IPS-15b (cell line): Measurements from ENCODE around the gene DGKG.

Experiments
- H3K27me3 ChIP-seq: one replicate; pipeline ENCODE4 v1.6.1; 2013; ENCODE audit warnings: low read length; ENCODE audit not compliant: control insufficient read depth, insufficient read depth
- H3K36me3 ChIP-seq: one replicate; pipeline ENCODE4 v1.6.1; 2013; ENCODE audit warnings: low read length; ENCODE audit not compliant: control insufficient read depth, insufficient read depth
- H3K4me1 ChIP-seq: one replicate; pipeline ENCODE4 v1.6.1; 2013; ENCODE audit warnings: mild to moderate bottlenecking, low read length; ENCODE audit not compliant: control insufficient read depth, insufficient read depth
- H3K4me3 ChIP-seq: one replicate; pipeline ENCODE4 v1.5.1; 2013; ENCODE audit warnings: low read depth, low read length
- H3K9ac ChIP-seq: one replicate; pipeline ENCODE4 v1.6.1; 2013; ENCODE audit warnings: low read depth, mild to moderate bottlenecking, low read length
- H3K9me3 ChIP-seq: one replicate; pipeline ENCODE4 v1.6.1; 2013; ENCODE audit warnings: mild to moderate bottlenecking, low read length; ENCODE audit not compliant: control insufficient read depth, insufficient read depth

DGKG gene

DNA sequence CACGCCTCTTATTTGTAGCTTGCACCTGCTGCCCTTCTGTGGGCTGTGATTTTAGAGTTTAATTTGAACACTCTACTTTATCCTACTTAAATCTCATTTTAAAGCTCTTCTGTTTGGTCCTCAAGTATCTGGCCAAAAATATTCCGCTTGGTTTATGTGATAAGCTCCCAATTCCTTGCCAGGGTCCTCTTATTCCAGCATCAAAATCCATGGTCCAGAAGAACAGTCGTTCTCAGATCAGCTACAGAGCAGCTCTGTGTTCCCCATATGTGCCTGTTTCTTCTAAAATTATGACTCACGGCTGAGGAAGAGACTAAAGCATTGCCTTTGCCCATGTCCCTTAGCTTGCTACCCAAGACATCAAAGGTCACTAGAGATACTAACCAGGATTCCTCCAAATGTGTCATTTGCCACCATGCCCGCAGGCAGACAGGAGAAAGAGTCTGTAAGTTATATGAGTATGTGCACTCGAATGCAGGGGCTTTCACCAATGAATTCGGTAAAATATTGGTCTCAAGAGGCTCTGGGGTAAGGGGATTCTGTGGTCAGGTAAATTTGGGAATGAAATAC, 137.9 kb downstream of the DGKG start:
- Histone ChIP-seq H3K27me3 (peaks cover 13% of the 10 kb centered on the region), H3K4me3 (no peak overlapping the region), H3K36me3 (no peaks in the 10 kb centered on the region), H3K9me3 (no peaks in the 10 kb centered on the region), H3K4me1 (no peaks in the 10 kb centered on the region), H3K9ac (no peak overlapping the region)

DNA sequence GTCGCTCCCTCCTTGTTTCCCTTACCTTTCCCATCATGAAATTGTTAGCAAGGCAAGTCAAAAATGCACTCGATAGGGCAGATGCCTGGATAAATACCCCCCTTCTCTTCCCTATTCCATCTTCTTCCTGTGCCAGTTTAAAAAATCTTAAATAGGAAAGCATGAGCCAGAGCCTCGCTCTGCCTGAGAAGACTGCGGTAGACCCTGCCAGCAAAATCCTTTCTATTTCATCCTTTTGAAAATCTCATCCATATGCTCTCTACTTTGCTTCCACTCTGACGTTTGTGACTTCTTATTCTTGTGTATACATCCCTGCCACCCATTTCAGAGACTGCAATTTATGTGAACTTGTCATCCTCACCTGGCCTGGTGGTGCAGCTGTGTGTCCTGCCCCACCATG, 138.6 kb downstream of the DGKG start:
- no peak overlapping the region for H3K4me3 ChIP-seq
- H3K36me3 ChIP-seq = no peaks in the 10 kb centered on the region
- no peaks in the 10 kb centered on the region for H3K9me3 ChIP-seq
- H3K4me1 ChIP-seq = no peaks in the 10 kb centered on the region
- no peak overlapping the region for H3K9ac ChIP-seq
- H3K27me3 ChIP-seq = peaks cover 13% of the 10 kb centered on the region

DNA sequence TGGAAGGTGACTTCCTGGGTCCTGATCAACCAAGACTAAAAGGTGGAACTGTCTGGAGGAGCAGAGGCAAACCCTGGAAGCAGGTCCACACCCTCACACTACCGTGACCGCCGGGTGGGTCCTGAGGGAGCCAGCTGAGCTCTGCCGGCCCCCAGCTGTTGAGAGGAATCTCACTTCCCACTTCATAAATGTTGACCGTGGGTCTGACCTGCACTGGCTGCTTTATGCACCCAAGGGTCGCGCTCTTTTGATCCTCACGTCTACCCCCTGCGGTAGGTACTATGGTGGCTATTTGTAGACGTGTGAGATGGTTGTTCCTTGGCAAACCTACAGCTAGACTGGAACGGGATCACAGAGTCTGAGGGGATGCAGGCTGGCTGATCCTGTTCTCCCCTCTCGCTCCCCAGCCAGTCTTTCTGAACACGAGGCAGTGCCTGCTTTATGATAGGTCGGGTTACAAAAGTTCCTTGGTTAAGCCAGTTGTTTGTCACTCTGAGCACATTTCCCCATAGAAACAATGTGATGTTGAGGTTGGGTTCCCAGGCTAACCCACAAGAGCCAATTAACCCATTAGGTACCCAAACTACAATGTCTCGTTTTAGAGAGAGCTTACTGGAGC, 140.2 kb downstream of the DGKG start:
- H3K9me3 ChIP-seq = no peaks in the 10 kb centered on the region
- H3K4me3 ChIP-seq = no peak overlapping the region
- no peaks in the 10 kb centered on the region for H3K4me1 ChIP-seq
- no peaks in the 10 kb centered on the region for H3K36me3 ChIP-seq
- no peak overlapping the region for H3K9ac ChIP-seq
- H3K27me3 ChIP-seq = peaks cover 7% of the 10 kb centered on the region

DNA sequence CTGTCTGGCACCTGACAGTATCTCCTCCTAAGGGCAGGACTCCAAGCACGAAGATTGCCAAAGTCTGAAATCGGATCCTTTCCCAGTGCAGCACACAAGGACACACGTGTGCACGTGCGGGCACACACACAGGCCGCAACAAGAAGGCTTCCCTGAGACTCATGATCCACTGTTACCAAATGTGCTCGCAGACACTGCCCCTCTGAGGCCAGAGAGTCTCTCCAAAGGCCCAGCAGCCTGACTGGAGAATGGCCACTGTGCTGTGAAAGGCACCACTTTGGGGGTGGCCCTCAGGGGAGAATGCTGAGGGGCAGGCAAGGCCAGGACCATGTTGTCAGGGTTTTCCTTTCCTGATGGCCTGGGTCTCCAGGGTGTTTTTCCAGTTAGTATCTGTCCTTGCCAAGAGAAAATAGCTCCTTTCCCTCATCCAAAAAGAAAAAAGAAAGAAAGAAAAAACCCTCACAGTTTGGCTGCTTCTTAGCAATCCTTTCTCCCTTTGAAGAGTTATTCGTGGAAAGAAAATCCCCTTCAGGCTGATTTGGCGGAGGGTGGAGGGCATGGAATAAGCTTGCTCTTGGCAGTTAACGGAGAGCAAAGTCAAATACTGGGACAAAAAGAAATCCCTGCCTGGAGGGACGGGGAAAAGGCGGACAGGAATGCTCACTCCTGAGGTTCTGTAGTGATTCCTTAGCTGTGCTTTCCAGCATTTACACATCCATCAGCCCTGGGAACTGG, 141.0 kb downstream of the DGKG start:
- Histone ChIP-seq H3K9ac (no peak overlapping the region), H3K27me3 (peaks cover 7% of the 10 kb centered on the region), H3K4me1 (no peaks in the 10 kb centered on the region), H3K9me3 (no peaks in the 10 kb centered on the region), H3K36me3 (no peaks in the 10 kb centered on the region), H3K4me3 (no peak overlapping the region)

DNA sequence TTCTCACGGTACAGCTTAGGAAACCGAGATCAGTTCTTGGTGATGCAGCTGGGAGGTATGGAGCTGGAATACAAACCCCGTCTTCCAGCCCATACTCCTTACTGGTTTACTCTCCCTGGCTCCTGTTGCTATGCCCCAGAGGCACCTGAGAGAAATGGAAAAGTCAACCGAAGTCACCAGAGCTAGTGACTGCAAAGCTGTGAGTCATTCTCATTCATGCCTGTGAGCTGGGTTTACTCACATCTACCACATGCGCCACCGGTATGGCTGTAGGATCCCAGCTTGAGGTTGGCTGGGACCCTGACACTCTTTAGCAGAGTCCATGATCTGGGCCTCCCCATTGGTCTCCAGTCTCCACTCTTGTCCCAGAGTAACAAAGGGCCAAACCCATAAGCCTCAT, 141.7 kb downstream of the DGKG start:
- Histone ChIP-seq H3K27me3 (peaks cover 7% of the 10 kb centered on the region), H3K9ac (no peak overlapping the region), H3K4me1 (no peaks in the 10 kb centered on the region), H3K4me3 (no peak overlapping the region), H3K9me3 (no peaks in the 10 kb centered on the region), H3K36me3 (no peaks in the 10 kb centered on the region)

DNA sequence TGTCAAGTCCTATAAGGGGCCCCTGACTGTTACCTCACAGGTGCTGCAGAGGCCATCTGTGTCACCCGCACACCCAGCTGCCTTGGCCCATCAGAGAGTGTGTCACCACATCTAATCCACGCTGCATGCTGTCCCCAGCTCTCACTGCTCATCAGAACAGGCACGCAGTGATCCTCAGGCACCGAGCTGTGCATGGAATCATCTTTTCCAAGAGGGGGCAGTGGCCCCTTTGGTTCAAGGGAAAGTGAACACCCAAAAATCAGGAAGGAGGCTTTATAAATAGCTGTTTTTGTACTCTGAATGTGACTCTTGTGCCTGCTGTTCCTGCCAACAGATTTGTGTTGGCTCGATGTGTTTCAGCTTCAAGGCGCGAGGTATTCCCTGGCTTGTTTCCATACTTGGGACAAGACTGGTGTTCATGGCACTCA, 142.8 kb downstream of the DGKG start:
- H3K9me3 ChIP-seq = no peaks in the 10 kb centered on the region
- H3K9ac ChIP-seq = no peak overlapping the region
- no peak overlapping the region for H3K4me3 ChIP-seq
- no peaks in the 10 kb centered on the region for H3K36me3 ChIP-seq
- no peaks in the 10 kb centered on the region for H3K4me1 ChIP-seq
- peaks cover 6% of the 10 kb centered on the region for H3K27me3 ChIP-seq

DNA sequence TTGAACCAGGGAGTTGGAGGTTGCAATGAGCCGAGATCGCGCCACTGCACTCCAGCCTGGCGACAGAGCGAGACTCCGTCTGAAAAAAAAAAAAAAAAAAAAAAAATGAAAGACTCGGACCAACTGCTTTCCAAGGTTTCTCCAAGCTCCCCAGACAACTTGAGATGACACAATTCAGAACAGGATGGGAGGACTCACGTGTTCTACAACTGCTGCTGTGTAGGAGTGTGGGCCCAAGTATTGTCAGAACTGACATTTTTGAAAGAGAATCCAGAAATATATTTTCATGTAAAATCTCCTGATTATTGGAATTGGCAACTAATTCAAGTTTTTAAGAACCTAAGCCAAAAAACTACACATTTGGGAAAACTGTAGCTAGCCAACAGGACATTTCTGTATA, 143.6 kb downstream of the DGKG start:
- no peaks in the 10 kb centered on the region for H3K36me3 ChIP-seq
- no peaks in the 10 kb centered on the region for H3K9me3 ChIP-seq
- H3K9ac ChIP-seq = no peak overlapping the region
- H3K27me3 ChIP-seq = no peaks in the 10 kb centered on the region
- H3K4me1 ChIP-seq = no peaks in the 10 kb centered on the region
- no peak overlapping the region for H3K4me3 ChIP-seq

DNA sequence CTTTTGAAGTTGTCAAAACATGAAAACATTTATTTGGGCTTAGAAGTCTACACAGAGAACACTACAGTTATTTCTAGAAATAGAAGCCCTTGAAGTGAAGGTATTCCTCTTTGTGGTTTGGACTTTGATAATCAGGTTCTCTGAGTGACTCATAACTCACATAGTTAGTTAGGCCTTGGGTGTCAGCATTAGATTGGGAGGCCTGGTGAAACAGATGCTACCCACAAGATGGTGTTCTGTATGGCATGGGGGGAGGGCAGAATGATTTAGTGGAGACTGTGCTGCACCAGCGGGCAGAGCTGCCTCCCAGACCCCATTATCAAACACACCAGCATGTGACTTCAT, 144.2 kb downstream of the DGKG start:
- Histone ChIP-seq H3K4me1 (no peaks in the 10 kb centered on the region), H3K4me3 (no peak overlapping the region), H3K27me3 (peaks cover 4% of the 10 kb centered on the region), H3K36me3 (no peaks in the 10 kb centered on the region), H3K9ac (no peak overlapping the region), H3K9me3 (no peaks in the 10 kb centered on the region)

DNA sequence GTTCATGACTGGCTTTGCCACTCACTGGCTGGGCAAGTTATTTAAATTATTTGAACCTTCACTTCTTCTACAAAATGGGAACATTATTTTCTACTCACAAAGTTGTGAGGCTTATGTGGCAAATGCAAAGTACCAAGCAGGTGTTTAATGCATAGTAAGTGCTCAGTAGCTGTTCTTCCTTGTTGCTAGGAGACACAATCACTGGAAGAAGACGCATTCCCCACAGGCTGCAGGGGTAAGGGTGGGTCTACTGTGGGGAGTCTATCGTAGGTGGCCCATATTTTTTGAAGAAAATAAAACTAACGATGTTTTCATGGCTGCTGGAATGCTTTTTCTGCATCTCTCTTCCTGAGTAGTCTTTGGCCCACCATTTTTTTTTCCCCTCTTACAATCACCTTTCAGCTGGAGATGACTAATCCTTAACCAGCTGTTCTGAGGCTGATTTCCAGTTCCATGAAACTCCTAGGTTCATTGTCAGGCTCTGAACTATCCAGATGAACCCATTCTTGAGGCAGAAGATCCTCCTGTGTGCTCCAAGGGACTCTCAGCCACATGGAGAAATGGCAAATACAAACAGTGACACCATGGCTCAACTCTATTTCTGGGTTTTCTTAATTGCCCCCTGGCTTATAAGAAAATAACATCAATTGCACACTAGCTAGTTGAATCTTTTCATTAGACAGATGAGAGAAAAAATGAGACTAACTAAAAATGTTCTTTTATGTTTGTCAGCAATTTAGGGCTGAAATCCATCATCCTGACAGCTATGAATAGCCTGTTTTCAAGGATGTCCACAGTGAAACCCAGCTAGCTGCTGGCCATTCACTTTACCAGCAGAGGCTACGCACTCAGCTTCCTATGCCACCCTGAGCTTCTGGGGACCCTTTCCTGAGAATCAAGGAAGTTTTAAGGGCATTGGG, 144.9 kb downstream of the DGKG start:
- Histone ChIP-seq H3K4me3 (no peak overlapping the region), H3K9ac (no peak overlapping the region), H3K36me3 (no peaks in the 10 kb centered on the region), H3K9me3 (no peaks in the 10 kb centered on the region), H3K27me3 (peaks cover 4% of the 10 kb centered on the region), H3K4me1 (no peaks in the 10 kb centered on the region)

DNA sequence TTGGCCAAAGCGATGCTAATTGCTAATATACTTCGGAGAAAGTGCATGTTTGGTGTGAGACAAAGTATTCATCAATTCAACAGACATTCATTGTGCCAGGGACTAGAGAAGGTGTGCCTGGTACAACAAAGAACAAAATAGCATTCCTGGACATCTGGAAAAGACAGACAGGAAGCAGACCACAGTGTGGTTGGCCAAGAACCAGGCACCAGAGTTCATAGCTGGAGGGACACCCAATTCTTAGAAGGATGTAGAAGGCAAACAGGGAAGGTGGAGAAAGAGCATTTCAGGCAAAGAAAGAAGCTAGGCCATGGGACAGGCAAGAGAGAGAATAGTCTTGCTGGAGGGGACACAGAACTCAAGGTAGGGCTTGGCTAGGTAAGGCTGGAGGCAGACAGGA, 147.4 kb downstream of the DGKG start:
- Histone ChIP-seq H3K9me3 (no peaks in the 10 kb centered on the region), H3K27me3 (peaks cover 4% of the 10 kb centered on the region), H3K36me3 (no peaks in the 10 kb centered on the region), H3K4me1 (peaks cover 3% of the 10 kb centered on the region), H3K9ac (no peak overlapping the region), H3K4me3 (no peak overlapping the region)

DNA sequence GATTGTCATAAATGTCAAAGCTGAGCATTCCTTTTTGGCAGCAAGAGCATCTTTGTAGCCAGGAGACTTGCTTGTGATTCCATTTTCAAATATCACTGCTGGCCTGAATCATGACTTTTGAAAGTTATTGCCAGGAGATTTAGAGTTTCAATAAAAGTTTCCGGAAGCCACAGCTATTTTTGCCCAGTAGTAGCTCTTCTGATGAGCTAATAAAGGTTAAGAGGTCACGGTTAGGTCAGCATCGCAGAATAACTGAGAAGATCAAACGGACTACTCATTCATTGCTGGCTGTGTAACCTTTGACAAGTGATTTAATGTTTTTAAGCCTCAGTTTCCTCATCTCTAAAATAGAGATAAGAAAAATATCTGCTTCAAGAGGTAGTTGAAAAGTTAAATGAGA, 148.1 kb downstream of the DGKG start:
- peaks cover 3% of the 10 kb centered on the region for H3K4me1 ChIP-seq
- no peaks in the 10 kb centered on the region for H3K9me3 ChIP-seq
- H3K36me3 ChIP-seq = no peaks in the 10 kb centered on the region
- H3K27me3 ChIP-seq = peaks cover 4% of the 10 kb centered on the region
- no peak overlapping the region for H3K9ac ChIP-seq
- no peak overlapping the region for H3K4me3 ChIP-seq
